Endometrial microvascular endothelial cells (primary cell): Measurements from ENCODE around the gene PBLD. TPM values are rescaled to one million over a fixed set of nuclear protein-coding genes. Genes with fewer than 3 reads are reported as not detected.
"Not testable (repeated sequence)": the region's sequence is repeated elsewhere in the genome, so short reads cannot be mapped to it uniquely, and the experiment has no call there.

Experiments used
- in situ Hi-C: cut with HindIII; loops from 2 replicates; pipeline ENCODE4 v1.10.0; 2017; ENCODE audit warnings: low sequenced_read_pairs, low pct_unique_long_range_greater_than_20kb; ENCODE audit errors: inconsistent ontology term
- total RNA-seq: library from RNA; depleted of rRNA; stranded (reverse); fragments of >200 nt; gene quantifications from one replicate; pipeline ENCODE4 v1.2.3, GENCODE V29; 2015; ENCODE audit errors: inconsistent ontology term

Gene PBLD
- total RNA-seq, 1 donor from 2014 or later: 0.84 TPM

- in situ Hi-C loops: no loop called here
These were observed 44.0 kb downstream of the PBLD start for GRCh38 chr10:68288717-68289116.

GRCh38 chr10:68284062-68285001, 48.4 kb downstream of the PBLD start:
- in situ Hi-C loops: no loop called here

- in situ Hi-C loops: no loop called here
These were observed 52.0 kb downstream of the PBLD start for GRCh38 chr10:68280758-68281157.

DNA sequence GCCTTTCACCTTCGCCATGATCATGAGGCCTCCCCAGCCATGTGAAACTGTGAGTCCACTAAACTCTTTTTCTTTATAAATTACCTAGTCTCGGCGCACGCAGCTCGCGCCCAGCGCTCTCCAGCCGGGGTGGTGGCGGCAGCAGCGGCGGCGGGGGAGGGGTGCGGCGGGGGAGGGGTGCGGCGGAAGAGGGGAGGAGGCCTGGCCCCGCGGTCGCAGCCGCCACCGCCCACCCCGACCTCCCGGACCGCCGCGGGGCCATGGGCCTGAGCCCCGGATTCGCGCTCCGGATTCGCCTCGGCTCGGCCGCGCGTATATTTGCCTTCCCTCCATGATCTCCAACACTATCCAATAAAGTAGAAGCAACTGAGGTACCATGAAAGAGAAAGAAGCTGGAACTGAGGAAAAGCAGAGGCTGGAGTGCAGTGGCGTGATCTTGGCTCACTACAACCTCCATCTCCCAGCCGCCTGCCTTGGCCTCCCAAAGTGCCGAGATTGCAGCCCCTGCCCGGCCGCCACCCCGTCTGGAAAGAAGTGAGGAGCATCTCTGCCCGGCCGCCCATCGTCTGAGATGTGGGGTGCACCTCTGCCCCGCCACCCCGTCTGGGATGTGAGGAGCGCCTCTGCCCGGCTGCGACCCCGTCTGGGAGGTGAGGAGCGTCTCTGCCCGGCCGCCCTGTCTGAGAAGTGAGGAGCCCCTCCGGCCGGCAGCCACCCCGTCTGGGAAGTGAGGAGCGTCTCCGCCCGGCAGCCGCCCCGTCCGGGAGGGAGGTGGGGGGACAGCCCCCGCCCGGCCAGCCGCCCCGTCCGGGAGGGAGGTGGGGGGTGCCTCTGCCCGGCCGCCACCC, 53.6 kb downstream of the PBLD start:
- in situ Hi-C loops: not testable (repeated sequence)

DNA sequence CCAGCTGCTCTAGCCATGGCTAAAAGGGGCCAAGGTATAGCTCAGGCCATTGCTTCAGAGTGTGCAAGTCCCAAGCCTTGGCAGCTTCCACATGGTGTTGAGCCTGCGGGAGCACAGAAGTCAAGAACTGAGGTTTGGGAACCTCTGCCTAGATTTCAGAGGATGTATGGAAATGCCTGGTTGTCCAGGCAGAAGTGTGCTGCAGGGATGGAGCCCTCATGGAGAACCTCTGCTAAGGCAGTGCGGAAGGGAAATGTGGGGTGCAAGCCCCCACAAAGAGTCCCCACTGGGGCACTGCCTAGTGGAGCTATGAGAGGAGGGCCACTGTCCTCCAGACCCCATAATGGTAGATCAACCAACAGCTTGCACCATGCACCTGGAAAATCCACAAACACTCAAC, 54.9 kb downstream of the PBLD start:
- in situ Hi-C loops: not testable (repeated sequence)

DNA sequence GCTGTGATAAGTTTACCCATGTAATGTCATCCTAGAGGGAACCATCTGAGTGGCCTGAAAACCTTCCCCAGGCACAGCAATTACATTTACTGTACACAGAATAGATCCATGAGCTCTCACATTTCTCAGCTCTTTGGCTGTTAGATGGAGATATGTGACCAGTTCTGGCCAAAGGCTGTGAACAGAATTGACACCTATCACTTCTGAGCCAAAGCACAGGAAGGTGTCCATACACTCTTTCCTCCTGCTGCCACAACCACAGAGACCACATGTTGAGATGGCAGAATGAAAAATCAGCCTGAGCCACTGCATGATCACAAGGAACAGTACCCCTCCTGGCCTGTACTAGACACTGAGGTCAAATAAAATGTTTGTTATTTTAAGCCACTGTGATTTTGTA, 56.5 kb downstream of the PBLD start:
- in situ Hi-C loops: no loop called here

DNA sequence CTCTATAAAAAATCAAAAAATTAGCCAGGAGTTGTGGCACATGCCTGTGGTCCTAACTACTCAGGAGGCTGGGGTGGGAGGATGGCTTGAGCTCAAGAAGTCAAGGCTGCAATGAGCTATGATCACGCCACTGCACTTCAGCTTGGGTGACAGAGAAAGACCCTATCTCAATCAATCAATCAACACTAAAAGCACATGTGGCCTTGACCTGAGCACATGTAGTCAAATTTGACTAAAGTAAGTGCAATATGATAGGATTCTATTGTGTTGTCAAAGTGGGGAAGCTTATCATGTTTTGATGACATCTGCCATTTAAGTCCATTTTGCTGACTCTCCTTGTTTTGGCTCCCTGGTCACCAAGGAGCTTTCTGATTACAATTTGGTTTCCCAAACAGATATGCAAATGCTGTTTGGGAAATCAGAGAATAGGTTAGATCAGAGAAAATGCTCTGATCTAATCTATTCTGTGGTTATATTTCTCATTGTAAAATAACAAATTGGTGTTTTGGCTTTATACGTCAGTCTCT, 57.1 kb downstream of the PBLD start:
- in situ Hi-C loops: no loop called here

- in situ Hi-C loops: no loop called here
These were observed 59.9 kb downstream of the PBLD start for GRCh38 chr10:68272833-68273232.

DNA sequence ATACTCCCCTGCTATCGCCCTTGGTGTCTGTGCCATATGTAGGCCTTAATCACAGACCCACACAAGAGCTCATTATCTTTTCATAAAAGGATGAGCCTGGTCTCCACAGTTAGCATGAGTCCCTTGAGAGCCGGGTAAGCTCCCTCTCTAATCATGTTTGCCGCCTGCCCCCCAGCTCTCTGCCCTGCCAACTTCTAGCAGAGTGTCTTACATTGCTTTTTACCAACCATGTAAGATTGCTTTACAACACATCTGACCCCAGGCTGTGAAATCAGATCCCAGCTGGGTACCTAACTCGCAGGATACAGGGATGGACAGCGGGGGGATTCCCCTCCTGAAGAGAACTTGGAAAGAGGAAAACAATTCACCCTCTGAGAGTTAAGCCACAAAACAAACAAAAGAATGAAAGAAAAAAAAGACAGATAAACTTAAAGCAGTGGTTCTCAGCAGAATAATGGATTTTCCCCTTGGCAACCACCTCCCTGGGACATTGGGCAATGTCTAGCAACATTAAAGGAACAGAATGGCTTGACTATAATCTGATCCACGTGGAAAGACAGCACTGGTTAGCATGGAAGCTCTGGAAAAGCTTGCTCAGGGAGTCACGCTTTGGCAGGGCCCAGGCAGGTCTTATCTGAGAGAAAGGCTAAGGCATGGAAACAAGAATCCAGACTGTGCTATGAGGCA, 61.4 kb downstream of the PBLD start:
- in situ Hi-C loops: no loop called here

- in situ Hi-C loops: no loop called here
These were observed 63.0 kb downstream of the PBLD start for GRCh38 chr10:68269562-68270290.

- in situ Hi-C loops: no loop called here
These were observed 71.4 kb downstream of the PBLD start for GRCh38 chr10:68261132-68261856.

GRCh38 chr10:68253346-68253745, 79.4 kb downstream of the PBLD start:
- in situ Hi-C loops: no loop called here

DNA sequence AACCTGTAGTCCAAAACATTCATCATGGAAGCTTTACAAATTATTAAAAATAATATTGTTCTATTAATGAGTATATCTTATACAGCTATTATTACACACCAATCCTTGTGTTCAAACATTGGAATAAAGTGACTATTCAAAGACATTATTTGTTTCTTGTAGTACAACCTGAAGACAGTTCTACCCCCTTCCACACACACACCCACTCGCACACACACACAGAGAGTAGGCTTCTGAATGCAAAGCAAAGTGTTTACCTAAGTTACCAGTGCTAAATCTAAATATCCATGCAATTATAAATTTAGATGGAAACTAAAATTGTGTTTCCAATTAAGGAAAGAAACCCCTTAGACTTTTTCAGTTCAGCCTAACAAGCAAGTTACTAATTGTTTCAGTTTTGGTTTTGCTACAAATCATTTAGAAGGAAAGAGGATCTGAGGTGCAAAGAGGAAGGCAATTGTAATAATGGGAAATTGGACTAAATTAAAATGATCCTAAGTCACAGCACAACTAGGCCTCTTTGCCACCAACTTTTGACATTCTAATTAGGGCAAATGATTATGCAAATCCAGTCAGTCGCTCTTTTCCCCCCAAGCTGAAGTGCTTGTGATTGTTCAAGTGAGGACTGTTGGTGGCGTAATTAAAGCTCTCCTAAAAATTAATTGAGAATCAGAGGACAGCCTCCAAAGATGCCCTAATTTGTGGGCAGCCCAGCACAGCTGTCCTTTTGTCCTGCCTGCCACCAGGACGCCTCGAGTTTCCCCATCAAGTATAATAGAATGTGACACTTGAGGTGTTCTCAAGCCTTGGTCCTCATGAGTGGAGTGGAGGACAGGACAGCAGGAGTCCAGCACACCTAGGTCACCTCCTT, 80.9 kb downstream of the PBLD start:
- in situ Hi-C loops: no loop called here

GRCh38 chr10:68251151-68251550, 81.6 kb downstream of the PBLD start:
- in situ Hi-C loops: no loop called here

GRCh38 chr10:68249297-68249696, 83.4 kb downstream of the PBLD start:
- in situ Hi-C loops: no loop called here

- in situ Hi-C loops: no loop called here
These were observed 84.8 kb downstream of the PBLD start for GRCh38 chr10:68247931-68248330.

- in situ Hi-C loops: not testable (repeated sequence)
These were observed 86.3 kb downstream of the PBLD start for GRCh38 chr10:68246397-68246796.
